ENCODE results near the gene MADCAM1. TPM values are rescaled to one million over a fixed set of nuclear protein-coding genes. Genes with fewer than 3 reads are reported as not detected.

The MADCAM1 gene
- total RNA-seq, 4 donors from 2014 or later, result 0.56 to 3.1 TPM; not detected in 2

- Histone ChIP-seq H3K9me3 (no peaks in the 10 kb centered on the region), H3K27me3 (no peaks in the 10 kb centered on the region), H3K27ac (no peak overlapping the region), H3K4me3 (replicated peaks in 1 of 3) (no peak overlapping the region), H3K36me3 (no peaks in the 10 kb centered on the region), H3K4me1 (no peaks in the 10 kb centered on the region)
- 38 to 39% methylated on average over 15 to 25 of the region's 58 CpGs for WGBS, 2 donors
- intact Hi-C loops (cut with DNase I), result no loop called here
- TF ChIP-seq CTCF (IDR thresholded peaks at IDR 0.05) (peak in 1 of 6 experiments; percentile 25), POLR2A (IDR thresholded peaks at IDR 0.05) (peak in 1 of 2 donors; percentile 21)
- peak; percentile 64 to 75 for DNase-seq
Measured at GRCh38 chr19:518598-519231, 22.4 kb downstream of the MADCAM1 start.

GRCh38 chr19:519449-519865 is 23.2 kb downstream of the MADCAM1 start:
- no peaks in the 10 kb centered on the region for H3K27me3 ChIP-seq
- H3K9me3 ChIP-seq, result no peaks in the 10 kb centered on the region
- DNase-seq, result no peak
- H3K4me3 ChIP-seq (replicated peaks in 1 of 3), result no peak overlapping the region
- TF ChIP-seq CTCF (IDR thresholded peaks at IDR 0.05) (no peak), POLR2A (IDR thresholded peaks at IDR 0.05) (no peak)
- H3K27ac ChIP-seq, result no peak overlapping the region
- H3K36me3 ChIP-seq, result no peaks in the 10 kb centered on the region
- intact Hi-C loops (cut with DNase I), result no loop called here
- whole genome bisulfite sequencing, 2 donors, result 75 to 98% methylated on average over 8 to 12 of the region's 45 CpGs
- H3K4me1 ChIP-seq, result no peaks in the 10 kb centered on the region

GRCh38 chr19:522726-523125 is 26.4 kb downstream of the MADCAM1 start:
- no peak for DNase-seq
- Histone ChIP-seq H3K9me3 (no peaks in the 10 kb centered on the region), H3K4me3 (replicated peaks in 1 of 3) (no peak overlapping the region), H3K27me3 (no peaks in the 10 kb centered on the region), H3K4me1 (no peaks in the 10 kb centered on the region), H3K27ac (no peak overlapping the region), H3K36me3 (no peaks in the 10 kb centered on the region)
- 95 to 97% methylated on average over 12 of the region's 12 CpGs for WGBS, 2 donors
- intact Hi-C loops (cut with DNase I), result no loop called here
- TF ChIP-seq POLR2A (IDR thresholded peaks at IDR 0.05) (no peak), CTCF (IDR thresholded peaks at IDR 0.05) (no peak)

- Histone ChIP-seq H3K4me3 (replicated peaks in 1 of 3) (no peak overlapping the region), H3K27me3 (no peaks in the 10 kb centered on the region), H3K9me3 (no peaks in the 10 kb centered on the region), H3K27ac (no peak overlapping the region), H3K36me3 (no peaks in the 10 kb centered on the region), H3K4me1 (no peaks in the 10 kb centered on the region)
- 62 to 77% methylated on average over 22 to 23 of the region's 29 CpGs for WGBS, 2 donors
- intact Hi-C loops (cut with DNase I), result no loop called here
- TF ChIP-seq CTCF (IDR thresholded peaks at IDR 0.05), result no peak
- TF ChIP-seq POLR2A (IDR thresholded peaks at IDR 0.05), result no peak
- DNase-seq, result no peak
Measured at GRCh38 chr19:524062-524674, 27.9 kb downstream of the MADCAM1 start.

GRCh38 chr19:525029-525428 is 28.7 kb downstream of the MADCAM1 start:
- intact Hi-C loops (cut with DNase I), result no loop called here
- H3K4me3 ChIP-seq (replicated peaks in 1 of 3), result no peak overlapping the region
- DNase-seq, result no peak
- 70 to 77% methylated on average over 5 to 10 of the region's 18 CpGs for WGBS, 2 donors
- no peaks in the 10 kb centered on the region for H3K27me3 ChIP-seq
- H3K9me3 ChIP-seq, result no peaks in the 10 kb centered on the region
- H3K36me3 ChIP-seq, result no peaks in the 10 kb centered on the region
- no peak overlapping the region for H3K27ac ChIP-seq
- no peak for TF ChIP-seq POLR2A (IDR thresholded peaks at IDR 0.05)
- TF ChIP-seq CTCF (IDR thresholded peaks at IDR 0.05), result no peak
- H3K4me1 ChIP-seq, result no peaks in the 10 kb centered on the region

Data from thyroid gland (tissue), 4 donors.